Left ventricle myocardium inferior (tissue), 1 donor: ENCODE measurements around the gene CIT. TPM values are rescaled to one million over a fixed set of nuclear protein-coding genes. Genes with fewer than 3 reads are reported as not detected.

Source experiments
- DNase-seq: peaks from one replicate; pipeline ENCODE4 v3.0.0-alpha.2; 2020
- H3K27ac ChIP-seq: fragments of 200-600 bp; replicated peaks from 2 replicates; pipeline ENCODE4 v1.8.0; 2021
- H3K27me3 ChIP-seq: fragments of 200-600 bp; 2 replicates; pipeline ENCODE4 v1.8.0; 2021; ENCODE audit warnings: low read depth
- H3K36me3 ChIP-seq: fragments of 200-600 bp; 2 replicates; pipeline ENCODE4 v1.8.0; 2021
- H3K4me1 ChIP-seq: fragments of 200-600 bp; 2 replicates; pipeline ENCODE4 v1.8.0; 2021
- H3K4me3 ChIP-seq: fragments of 200-600 bp; 2 replicates; pipeline ENCODE4 v1.8.0; 2021; ENCODE audit warnings: mild to moderate bottlenecking, moderate library complexity
- H3K9me3 ChIP-seq: fragments of 200-600 bp; replicated peaks from 2 replicates; pipeline ENCODE4 v1.8.0; 2021
- CTCF ChIP-seq: fragments of 200-600 bp; IDR thresholded peaks from 2 replicates; pipeline ENCODE4 v1.8.0; 2021; ENCODE audit warnings: antibody characterized with exemption, mild to moderate bottlenecking, borderline replicate concordance
- intact Hi-C: fragments of 100-400 bp; cut with micrococcal nuclease; formaldehyde crosslinking; loops from one replicate; pipeline ENCODE4 v1.11.0; 2022
- total RNA-seq: library from RNA; stranded (reverse); fragmentation: NEBNext Ultra II Directional; extraction: Animal tissue kit (Norgen Biotek cat#: 25700); gene quantifications from one replicate; pipeline ENCODE4 v1.2.1, GENCODE V29; 2021
- donor health status: DM: no; HTN: yes; CAD: no; lungs with severe emphysema.

The CIT gene
- total RNA-seq, 1 donor from 2014 or later, result 0.96 TPM

GRCh38 chr12:119840582-119840981 lies 36.5 kb downstream of the CIT start:
- intact Hi-C loops, result no loop called here
- peaks cover 16% of the 10 kb centered on the region for H3K9me3 ChIP-seq
- no peaks in the 10 kb centered on the region for H3K36me3 ChIP-seq

GRCh38 chr12:119840168-119840567 lies 37.0 kb downstream of the CIT start:
- Histone ChIP-seq H3K9me3 (peaks cover 16% of the 10 kb centered on the region), H3K27ac (no peak overlapping the region), H3K4me1 (no peaks in the 10 kb centered on the region), H3K36me3 (no peaks in the 10 kb centered on the region), H3K27me3 (no peaks in the 10 kb centered on the region), H3K4me3 (no peak overlapping the region)
- TF ChIP-seq CTCF, result no peak
- DNase-seq, result no peak
- intact Hi-C loops, result no loop called here

More at GRCh38 chr12:119840582-119840981, 36.5 kb downstream of the CIT start:
- no peaks in the 10 kb centered on the region for H3K27me3 ChIP-seq
- H3K4me1 ChIP-seq, result no peaks in the 10 kb centered on the region
- H3K27ac ChIP-seq, result no peak overlapping the region
- TF ChIP-seq CTCF, result no peak
- no peak overlapping the region for H3K4me3 ChIP-seq
- no peak for DNase-seq

GRCh38 chr12:119838826-119839600 lies 38.1 kb downstream of the CIT start:
- H3K36me3 ChIP-seq, result no peaks in the 10 kb centered on the region
- no peaks in the 10 kb centered on the region for H3K27me3 ChIP-seq
- H3K27ac ChIP-seq, result no peak overlapping the region
- no peaks in the 10 kb centered on the region for H3K4me1 ChIP-seq
- TF ChIP-seq CTCF, result no peak
- H3K9me3 ChIP-seq, result peaks cover 16% of the 10 kb centered on the region
- DNase-seq, result no peak
- intact Hi-C loops, result no loop called here
- H3K4me3 ChIP-seq, result no peak overlapping the region

GRCh38 chr12:119836781-119837180 lies 40.3 kb downstream of the CIT start:
- no peaks in the 10 kb centered on the region for H3K36me3 ChIP-seq
- TF ChIP-seq CTCF, result no peak
- H3K27ac ChIP-seq, result no peak overlapping the region
- no peaks in the 10 kb centered on the region for H3K27me3 ChIP-seq
- H3K4me1 ChIP-seq, result no peaks in the 10 kb centered on the region
- H3K4me3 ChIP-seq, result no peak overlapping the region
- no peak for DNase-seq
- H3K9me3 ChIP-seq, result peaks cover 9% of the 10 kb centered on the region
- intact Hi-C loops, result no loop called here

- intact Hi-C loops, result no loop called here
- Histone ChIP-seq H3K36me3 (no peaks in the 10 kb centered on the region), H3K9me3 (no peaks in the 10 kb centered on the region), H3K4me3 (no peak overlapping the region), H3K27me3 (no peaks in the 10 kb centered on the region), H3K4me1 (no peaks in the 10 kb centered on the region), H3K27ac (no peak overlapping the region)
- no peak for TF ChIP-seq CTCF
- no peak for DNase-seq
Measured at GRCh38 chr12:119835068-119835467, 42.1 kb downstream of the CIT start.
